Stimulated activated CD4-positive, alpha-beta T cell treated with anti-CD3 and anti-CD28 coated beads, Interleukin-15, amount 100 ng/mL, for 48 hours (primary cell): ENCODE measurements around the gene CEMIP.
"Not testable (repeated sequence)": the region's sequence is repeated elsewhere in the genome, so short reads cannot be mapped to it uniquely, and the experiment has no call there.

Experiments
- DNase-seq, 2 donors: peaks; one replicate each; pipeline ENCODE4 v3.0.0-alpha.2; 2020; ENCODE audit warnings: low read depth in 2 of 2

Gene CEMIP

GRCh38 chr15:80760960-80761359, 18.2 kb upstream of the CEMIP start:
- DNase-seq: no peak

GRCh38 chr15:80761754-80762153, 17.4 kb upstream of the CEMIP start:
- DNase-seq: no peak

GRCh38 chr15:80763235-80763634, 15.9 kb upstream of the CEMIP start:
- DNase-seq: not testable (repeated sequence)

GRCh38 chr15:80764535-80764934, 14.6 kb upstream of the CEMIP start:
- no peak for DNase-seq

GRCh38 chr15:80766275-80766674, 12.9 kb upstream of the CEMIP start:
- DNase-seq: no peak

GRCh38 chr15:80768158-80768557, 11.0 kb upstream of the CEMIP start:
- DNase-seq: no peak

- no peak for DNase-seq
Measured at GRCh38 chr15:80769153-80769828, 9.9 kb upstream of the CEMIP start.

- no peak for DNase-seq
Measured at GRCh38 chr15:80769829-80770705, 9.1 kb upstream of the CEMIP start.

GRCh38 chr15:80773122-80773551, 6.0 kb upstream of the CEMIP start:
- DNase-seq: no peak

- DNase-seq: no peak
Measured at GRCh38 chr15:80773792-80774352, 5.3 kb upstream of the CEMIP start.

GRCh38 chr15:80774486-80774885, 4.7 kb upstream of the CEMIP start:
- no peak for DNase-seq

- no peak for DNase-seq
Measured at GRCh38 chr15:80775338-80775737, 3.8 kb upstream of the CEMIP start.

GRCh38 chr15:80776420-80777045, 2.6 kb upstream of the CEMIP start:
- DNase-seq: peak; percentile 15 to 57

- DNase-seq: no peak
Measured at GRCh38 chr15:80777137-80777536, 2.0 kb upstream of the CEMIP start.

- no peak for DNase-seq
Measured at GRCh38 chr15:80777826-80778620, 1.1 kb upstream of the CEMIP start.

GRCh38 chr15:80778621-80778963, 578 bp upstream of the CEMIP start:
- DNase-seq: no peak

- DNase-seq: no peak
Measured at GRCh38 chr15:80779658-80780415, 667 bp downstream of the CEMIP start.

GRCh38 chr15:80780416-80781221, 1.4 kb downstream of the CEMIP start:
- DNase-seq: no peak

GRCh38 chr15:80783260-80783659, 4.1 kb downstream of the CEMIP start:
- no peak for DNase-seq

- no peak for DNase-seq
Measured at GRCh38 chr15:80785335-80785734, 6.2 kb downstream of the CEMIP start.
